ENCODE results near the gene ANGPTL7. TPM values are rescaled to one million over a fixed set of nuclear protein-coding genes. Genes with fewer than 3 reads are reported as not detected.

The ANGPTL7 gene
- total RNA-seq, 6 donors from 2014 or later: 0.17 to 4.6 (median 1.3) TPM; not detected in 1

DNA sequence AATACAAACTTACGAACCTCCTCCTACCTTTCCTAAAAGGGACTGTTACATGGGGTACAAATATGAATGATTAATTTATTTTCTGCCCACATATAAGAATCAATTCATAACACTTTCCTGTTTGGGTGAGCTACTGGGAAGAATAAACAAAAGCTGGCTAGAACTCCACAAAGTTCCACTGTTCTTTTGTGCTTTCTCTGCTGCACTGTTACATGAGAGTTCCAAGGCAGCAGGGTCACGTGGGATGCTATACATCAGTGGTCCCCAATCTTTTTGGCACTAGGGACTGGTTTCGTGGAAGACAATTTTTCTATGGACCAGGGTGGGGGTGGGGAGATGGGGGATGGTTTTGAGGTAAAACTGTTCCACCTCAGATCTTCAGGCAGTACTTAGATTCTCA, 2.2 kb upstream of the ANGPTL7 start:
- no peaks in the 10 kb centered on the region for H3K4me1 ChIP-seq
- H3K9me3 ChIP-seq: no peaks in the 10 kb centered on the region
- no peak overlapping the region for H3K4me3 ChIP-seq
- TF ChIP-seq EP300 (IDR thresholded peaks at IDR 0.05) (no peak), POLR2A (IDR thresholded peaks at IDR 0.05) (no peak), POLR2AphosphoS5 (IDR thresholded peaks at IDR 0.05) (no peak)
- TF ChIP-seq, protein P1, sequence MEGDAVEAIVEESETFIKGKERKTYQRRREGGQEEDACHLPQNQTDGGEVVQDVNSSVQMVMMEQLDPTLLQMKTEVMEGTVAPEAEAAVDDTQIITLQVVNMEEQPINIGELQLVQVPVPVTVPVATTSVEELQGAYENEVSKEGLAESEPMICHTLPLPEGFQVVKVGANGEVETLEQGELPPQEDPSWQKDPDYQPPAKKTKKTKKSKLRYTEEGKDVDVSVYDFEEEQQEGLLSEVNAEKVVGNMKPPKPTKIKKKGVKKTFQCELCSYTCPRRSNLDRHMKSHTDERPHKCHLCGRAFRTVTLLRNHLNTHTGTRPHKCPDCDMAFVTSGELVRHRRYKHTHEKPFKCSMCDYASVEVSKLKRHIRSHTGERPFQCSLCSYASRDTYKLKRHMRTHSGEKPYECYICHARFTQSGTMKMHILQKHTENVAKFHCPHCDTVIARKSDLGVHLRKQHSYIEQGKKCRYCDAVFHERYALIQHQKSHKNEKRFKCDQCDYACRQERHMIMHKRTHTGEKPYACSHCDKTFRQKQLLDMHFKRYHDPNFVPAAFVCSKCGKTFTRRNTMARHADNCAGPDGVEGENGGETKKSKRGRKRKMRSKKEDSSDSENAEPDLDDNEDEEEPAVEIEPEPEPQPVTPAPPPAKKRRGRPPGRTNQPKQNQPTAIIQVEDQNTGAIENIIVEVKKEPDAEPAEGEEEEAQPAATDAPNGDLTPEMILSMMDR (IDR thresholded peaks at IDR 0.05): no peak
- DNase-seq (no peak), ATAC-seq (ENCODE audit: low FRiP score in 2 of 2) (no peak)
- H3K27me3 ChIP-seq: no peaks in the 10 kb centered on the region
- no peak overlapping the region for H3K27ac ChIP-seq
- peaks cover 0 to 53% (median 18%) of the 10 kb centered on the region in 4 donors for H3K36me3 ChIP-seq
- WGBS, 2 donors: 74 to 85% methylated on average over 3 of the region's 3 CpGs

GRCh38 chr1:11187494-11187893, 1.7 kb upstream of the ANGPTL7 start:
- Histone ChIP-seq H3K27ac (no peak overlapping the region), H3K36me3 (peaks cover 2 to 56% (median 18%) of the 10 kb centered on the region in 4 donors), H3K9me3 (no peaks in the 10 kb centered on the region), H3K4me3 (no peak overlapping the region), H3K4me1 (no peaks in the 10 kb centered on the region), H3K27me3 (no peaks in the 10 kb centered on the region)
- DNase-seq (no peak), ATAC-seq (ENCODE audit: low FRiP score in 2 of 2) (no peak)
- 75 to 78% methylated on average over 2 of the region's 2 CpGs for WGBS, 2 donors
- TF ChIP-seq, protein P1 (IDR thresholded peaks at IDR 0.05): no peak
- TF ChIP-seq POLR2AphosphoS5 (IDR thresholded peaks at IDR 0.05) (no peak), EP300 (IDR thresholded peaks at IDR 0.05) (no peak), POLR2A (IDR thresholded peaks at IDR 0.05) (no peak)

DNA sequence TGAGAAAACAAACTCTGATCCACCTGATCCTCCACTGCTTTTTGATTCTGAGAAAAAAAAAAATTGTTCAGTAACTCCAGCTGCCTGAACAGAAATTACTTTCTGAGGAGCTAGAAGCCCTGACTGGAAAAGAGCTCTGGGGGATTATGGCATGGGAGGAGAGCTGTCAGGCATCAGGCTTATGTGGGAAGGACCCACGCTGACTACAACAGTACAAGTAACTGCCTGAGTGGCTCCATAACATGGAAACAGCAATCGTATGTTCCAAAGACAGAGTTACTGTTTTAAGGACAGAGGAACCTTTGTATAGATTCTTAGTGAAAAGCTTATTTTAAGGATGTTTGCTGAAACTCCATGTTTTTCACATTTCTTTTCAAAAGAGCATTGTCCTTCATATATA, 1.2 kb upstream of the ANGPTL7 start:
- no peaks in the 10 kb centered on the region for H3K27me3 ChIP-seq
- no peak overlapping the region for H3K4me3 ChIP-seq
- peaks cover 2 to 55% (median 19%) of the 10 kb centered on the region in 4 donors for H3K36me3 ChIP-seq
- ATAC-seq (ENCODE audit: low FRiP score in 2 of 2) (no peak), DNase-seq (no peak)
- TF ChIP-seq POLR2A (IDR thresholded peaks at IDR 0.05) (no peak), EP300 (IDR thresholded peaks at IDR 0.05) (no peak), POLR2AphosphoS5 (IDR thresholded peaks at IDR 0.05) (no peak)
- TF ChIP-seq, protein P1 (IDR thresholded peaks at IDR 0.05): no peak
- no peaks in the 10 kb centered on the region for H3K4me1 ChIP-seq
- 84 to 91% methylated on average over 2 of the region's 2 CpGs for WGBS, 2 donors
- no peak overlapping the region for H3K27ac ChIP-seq
- H3K9me3 ChIP-seq: no peaks in the 10 kb centered on the region

- Histone ChIP-seq H3K27ac (no peak overlapping the region), H3K36me3 (peaks cover 4 to 59% (median 23%) of the 10 kb centered on the region in 4 donors), H3K27me3 (no peaks in the 10 kb centered on the region), H3K4me1 (no peaks in the 10 kb centered on the region), H3K4me3 (no peak overlapping the region), H3K9me3 (no peaks in the 10 kb centered on the region)
- ATAC-seq (ENCODE audit: low FRiP score in 2 of 2): peak in 1 of 2 donors; percentile 39
- no peak for DNase-seq
- no peak for TF ChIP-seq EP300 (IDR thresholded peaks at IDR 0.05)
- no peak for TF ChIP-seq POLR2AphosphoS5 (IDR thresholded peaks at IDR 0.05)
- TF ChIP-seq, protein P1 (IDR thresholded peaks at IDR 0.05): no peak
- TF ChIP-seq POLR2A (IDR thresholded peaks at IDR 0.05): no peak
- WGBS, 2 donors: 80 to 100% methylated on average over 1 of the region's 1 CpG
These were observed 774 bp upstream of the ANGPTL7 start for GRCh38 chr1:11188381-11188780.

DNA sequence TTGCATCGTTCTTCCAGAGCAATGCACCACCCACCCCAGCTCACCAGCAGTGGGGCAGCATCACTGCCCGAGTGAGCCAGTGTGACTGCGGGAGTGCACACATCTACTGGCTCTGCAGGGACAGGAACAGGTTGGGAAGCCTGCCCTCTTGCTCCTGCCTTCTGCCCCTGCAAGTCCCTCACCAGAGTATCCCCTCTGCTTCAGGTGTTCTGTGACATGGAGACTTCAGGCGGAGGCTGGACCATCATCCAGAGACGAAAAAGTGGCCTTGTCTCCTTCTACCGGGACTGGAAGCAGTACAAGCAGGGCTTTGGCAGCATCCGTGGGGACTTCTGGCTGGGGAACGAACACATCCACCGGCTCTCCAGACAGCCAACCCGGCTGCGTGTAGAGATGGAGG, 4.2 kb downstream of the ANGPTL7 start:
- no peak overlapping the region for H3K4me3 ChIP-seq
- no peaks in the 10 kb centered on the region for H3K9me3 ChIP-seq
- no peak overlapping the region for H3K27ac ChIP-seq
- peak in 1 of 2 donors; percentile 17 for DNase-seq
- H3K4me1 ChIP-seq: no peaks in the 10 kb centered on the region
- no peaks in the 10 kb centered on the region for H3K27me3 ChIP-seq
- TF ChIP-seq POLR2AphosphoS5 (IDR thresholded peaks at IDR 0.05) (no peak), EP300 (IDR thresholded peaks at IDR 0.05) (no peak), POLR2A (IDR thresholded peaks at IDR 0.05) (no peak)
- TF ChIP-seq, protein P1 (IDR thresholded peaks at IDR 0.05): no peak
- H3K36me3 ChIP-seq: peaks cover 6 to 86% (median 61%) of the 10 kb centered on the region in 4 donors
- no peak for ATAC-seq (ENCODE audit: low FRiP score in 2 of 2)
- WGBS, 2 donors: 96 to 97% methylated on average over 9 to 11 of the region's 11 CpGs
